Measurements from ENCODE around the gene NFIB. TPM values are rescaled to one million over a fixed set of nuclear protein-coding genes. Genes with fewer than 3 reads are reported as not detected.
A peak's percentile ranks its signal among the peaks of the same experiment; 100 is the strongest.

Gene NFIB
- total and polyA plus RNA-seq, 2 donors from 2014 or later: 15.6 to 112 TPM

DNA sequence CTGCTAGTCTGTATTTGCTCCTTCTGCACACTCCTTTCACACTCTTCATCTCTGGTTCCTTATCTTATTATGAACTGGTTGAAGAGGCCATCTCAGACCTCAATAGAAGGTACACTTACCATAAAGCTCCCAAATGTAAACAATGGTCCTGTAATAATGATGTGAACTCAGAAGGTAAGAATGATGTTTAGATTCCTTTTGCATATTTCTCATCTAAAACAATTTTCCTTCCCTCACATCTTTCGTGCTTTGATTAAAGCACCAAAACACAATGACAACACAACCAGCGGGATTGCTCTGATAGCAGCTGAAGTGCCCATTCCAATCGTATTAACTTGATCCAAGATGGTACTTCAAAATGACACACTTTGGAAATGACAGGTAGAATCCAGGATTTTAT is 34.3 kb downstream of the NFIB start:
- H3K4me1 ChIP-seq (ENCODE audit: control insufficient read depth in 2 of 3, insufficient read depth in 2 of 3, low read depth in 1 of 3, low read length in 3 of 3): peaks cover 0 to 49% (median 22%) of the 10 kb centered on the region in 3 donors
- H3K4me3 ChIP-seq (ENCODE audit: low read length in 3 of 3): no peak overlapping the region
- no peak for DNase-seq
- no peaks in the 10 kb centered on the region for H3K9me3 ChIP-seq (ENCODE audit: control insufficient read depth in 2 of 3, insufficient read depth in 1 of 3, low read length in 3 of 3)
- no peak for TF ChIP-seq CTCF (IDR thresholded peaks at IDR 0.05; ENCODE audit: borderline replicate concordance, extremely low read depth, insufficient read depth)
- intact Hi-C loops (cut with DNase I): no loop called here
- H3K9ac ChIP-seq (ENCODE audit: low read length in 3 of 3): no peak overlapping the region
- H3K27me3 ChIP-seq (ENCODE audit: control insufficient read depth, insufficient read depth, low read length): no peaks in the 10 kb centered on the region
- H3K27ac ChIP-seq (ENCODE audit: low read depth in 2 of 2, low read length in 2 of 2): no peak overlapping the region
- no peak for FAIRE-seq
- H3K36me3 ChIP-seq (ENCODE audit: control insufficient read depth in 2 of 3, insufficient read depth in 3 of 3, low read length in 3 of 3): no peaks in the 10 kb centered on the region

GRCh38 chr9:14278291-14278721 is 35.6 kb downstream of the NFIB start:
- DNase-seq: no peak
- Histone ChIP-seq H3K4me3 (ENCODE audit: low read length in 3 of 3) (no peak overlapping the region), H3K27me3 (ENCODE audit: control insufficient read depth, insufficient read depth, low read length) (no peaks in the 10 kb centered on the region), H3K4me1 (ENCODE audit: control insufficient read depth in 2 of 3, insufficient read depth in 2 of 3, low read depth in 1 of 3, low read length in 3 of 3) (peaks cover 0 to 49% (median 26%) of the 10 kb centered on the region in 3 donors), H3K36me3 (ENCODE audit: control insufficient read depth in 2 of 3, insufficient read depth in 3 of 3, low read length in 3 of 3) (no peaks in the 10 kb centered on the region), H3K9me3 (ENCODE audit: control insufficient read depth in 2 of 3, insufficient read depth in 1 of 3, low read length in 3 of 3) (no peaks in the 10 kb centered on the region), H3K27ac (ENCODE audit: low read depth in 2 of 2, low read length in 2 of 2) (no peak overlapping the region), H3K9ac (ENCODE audit: low read length in 3 of 3) (no peak overlapping the region)
- no peak for TF ChIP-seq CTCF (IDR thresholded peaks at IDR 0.05; ENCODE audit: borderline replicate concordance, extremely low read depth, insufficient read depth)
- intact Hi-C loops (cut with DNase I): no loop called here
- FAIRE-seq: no peak

DNA sequence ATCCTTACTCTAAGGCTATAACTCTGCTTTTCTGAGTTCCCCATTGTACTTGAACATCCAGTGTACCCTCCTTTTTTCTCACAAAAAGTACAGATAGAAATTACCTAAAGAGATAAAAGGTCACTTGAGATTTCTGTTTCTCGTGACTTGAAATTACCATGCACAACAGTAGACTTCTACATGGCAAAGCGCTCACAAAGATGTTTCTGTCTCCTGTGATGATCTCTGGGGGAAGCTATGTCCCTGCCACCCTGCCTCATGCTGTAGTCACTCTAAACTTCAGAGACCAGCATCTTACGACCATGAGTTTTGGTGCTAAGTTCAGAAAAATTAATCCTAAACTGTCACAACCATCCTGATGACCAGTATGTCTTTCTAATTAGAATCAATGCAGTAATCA is 36.2 kb downstream of the NFIB start:
- Histone ChIP-seq H3K4me1 (ENCODE audit: control insufficient read depth in 2 of 3, insufficient read depth in 2 of 3, low read depth in 1 of 3, low read length in 3 of 3) (peaks cover 0 to 54% (median 26%) of the 10 kb centered on the region in 3 donors), H3K27ac (ENCODE audit: low read depth in 2 of 2, low read length in 2 of 2) (no peak overlapping the region)
- intact Hi-C loops (cut with DNase I): no loop called here

More for the DNA sequence above, 36.2 kb downstream of the NFIB start:
- no peak for DNase-seq
- Histone ChIP-seq H3K9me3 (ENCODE audit: control insufficient read depth in 2 of 3, insufficient read depth in 1 of 3, low read length in 3 of 3) (no peaks in the 10 kb centered on the region), H3K27me3 (ENCODE audit: control insufficient read depth, insufficient read depth, low read length) (no peaks in the 10 kb centered on the region), H3K36me3 (ENCODE audit: control insufficient read depth in 2 of 3, insufficient read depth in 3 of 3, low read length in 3 of 3) (no peaks in the 10 kb centered on the region), H3K4me3 (ENCODE audit: low read length in 3 of 3) (peak overlapping the region in 1 of 3 donors; percentile 17), H3K9ac (ENCODE audit: low read length in 3 of 3) (no peak overlapping the region)
- no peak for TF ChIP-seq CTCF (IDR thresholded peaks at IDR 0.05; ENCODE audit: borderline replicate concordance, extremely low read depth, insufficient read depth)
- FAIRE-seq: no peak

All from kidney (tissue), 14 donors.